GM21447 (cell line): ENCODE measurements around the gene FLOT1.

ENCODE experiments used
- ATAC-seq: cut with Tn5 transposase; IDR thresholded peaks from one replicate; pipeline ENCODE4 v1.9.1; 2021; ENCODE audit not compliant: unreplicated experiment

Gene FLOT1

DNA sequence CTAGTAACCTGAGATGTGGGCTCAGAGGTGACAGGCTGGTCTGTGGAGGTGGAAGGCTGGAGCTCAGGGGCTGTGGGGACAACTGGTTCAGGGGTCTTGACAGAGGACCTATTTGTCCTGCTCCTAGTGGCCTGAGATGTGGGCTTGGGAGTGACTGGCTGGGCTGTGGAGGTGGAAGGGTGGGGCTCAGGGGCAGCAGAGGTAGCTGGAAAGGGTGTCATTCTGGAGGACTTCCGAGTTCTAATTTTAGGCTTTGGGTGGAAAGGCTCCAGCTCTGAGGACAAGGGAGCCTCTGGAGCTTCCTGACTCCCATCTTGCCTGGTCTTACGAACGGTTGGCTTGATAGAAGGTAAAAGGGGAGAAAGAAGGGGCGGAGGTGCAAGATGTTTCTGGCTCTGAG is 36.9 kb downstream of the FLOT1 start:
- ATAC-seq = no peak

DNA sequence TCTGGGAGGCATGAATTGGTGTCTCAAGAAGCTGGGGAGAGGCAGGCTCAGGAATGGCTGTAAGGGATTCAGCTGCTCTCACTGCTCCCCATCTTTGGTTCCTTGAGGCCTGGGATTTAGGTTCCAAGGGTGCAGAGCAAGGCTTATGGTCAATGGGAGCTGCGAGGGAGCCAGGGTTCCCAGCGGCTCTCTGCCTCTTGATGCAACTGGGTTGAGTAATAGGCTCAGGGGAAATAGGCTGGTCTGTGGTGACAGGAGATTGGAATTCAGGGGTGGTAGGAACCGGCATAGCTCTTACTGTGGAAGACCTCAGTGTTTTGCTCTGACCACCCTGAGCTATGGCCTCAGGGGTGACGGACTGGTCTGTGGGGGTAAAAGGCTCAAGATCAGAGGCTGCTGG is 38.7 kb downstream of the FLOT1 start:
- no peak for ATAC-seq

DNA sequence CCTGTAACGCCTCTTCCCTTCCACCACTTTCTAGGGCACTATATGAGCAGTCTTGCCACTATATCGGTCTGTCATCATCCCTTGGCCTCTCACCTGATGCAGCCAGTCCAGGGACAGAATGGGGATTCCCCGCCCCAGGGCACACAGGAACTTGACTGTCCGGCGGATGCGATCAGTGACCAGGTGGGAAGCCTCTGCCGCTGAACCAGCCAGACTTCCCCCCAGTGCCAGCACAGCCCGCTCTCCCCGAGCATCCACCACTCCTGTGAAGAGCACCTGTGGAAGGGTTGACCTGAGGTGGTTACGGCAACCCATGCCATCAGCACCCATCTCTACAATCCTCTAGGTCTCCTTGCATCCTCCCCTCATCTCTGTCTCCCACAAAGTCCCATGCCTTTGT is 39.5 kb downstream of the FLOT1 start:
- ATAC-seq = no peak

DNA sequence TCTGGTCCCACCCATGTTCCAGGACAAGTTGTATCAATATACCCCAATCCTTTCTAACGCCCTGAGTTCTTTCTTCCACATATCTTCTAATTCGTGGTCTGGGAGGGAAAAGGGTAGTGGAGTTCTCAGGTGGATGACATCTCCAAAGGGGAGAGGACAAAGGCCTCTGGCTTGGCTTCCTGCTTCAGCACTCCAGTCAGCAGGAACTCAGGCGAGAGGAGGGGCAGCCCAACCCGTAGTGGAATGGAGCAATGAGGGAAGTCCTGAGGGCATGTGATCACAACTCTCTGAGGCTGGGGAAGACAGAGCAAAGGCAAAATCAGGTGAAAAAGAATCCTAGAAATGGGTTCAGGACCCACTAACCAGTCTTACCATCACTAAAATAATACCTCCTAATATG is 42.1 kb downstream of the FLOT1 start:
- no peak for ATAC-seq

DNA sequence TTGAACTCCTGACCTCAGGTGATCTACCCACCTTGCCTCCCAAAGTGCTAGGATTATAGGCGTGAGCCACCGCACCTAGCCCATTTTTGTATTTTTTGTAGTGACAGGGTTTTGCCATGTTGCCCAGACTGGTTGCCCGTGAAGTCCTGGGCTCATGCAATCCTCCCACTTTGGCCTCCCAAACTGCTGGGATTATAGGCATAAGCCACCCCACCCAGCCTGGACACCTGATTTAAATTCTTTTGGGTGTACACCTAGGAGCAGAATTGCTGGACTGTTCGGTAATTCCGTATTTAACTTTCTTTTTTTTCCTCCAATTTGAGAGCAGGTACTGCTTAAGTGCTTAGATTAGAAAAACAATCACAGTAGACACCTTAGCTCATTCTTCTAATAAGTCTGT is 46.1 kb downstream of the FLOT1 start:
- no peak for ATAC-seq

DNA sequence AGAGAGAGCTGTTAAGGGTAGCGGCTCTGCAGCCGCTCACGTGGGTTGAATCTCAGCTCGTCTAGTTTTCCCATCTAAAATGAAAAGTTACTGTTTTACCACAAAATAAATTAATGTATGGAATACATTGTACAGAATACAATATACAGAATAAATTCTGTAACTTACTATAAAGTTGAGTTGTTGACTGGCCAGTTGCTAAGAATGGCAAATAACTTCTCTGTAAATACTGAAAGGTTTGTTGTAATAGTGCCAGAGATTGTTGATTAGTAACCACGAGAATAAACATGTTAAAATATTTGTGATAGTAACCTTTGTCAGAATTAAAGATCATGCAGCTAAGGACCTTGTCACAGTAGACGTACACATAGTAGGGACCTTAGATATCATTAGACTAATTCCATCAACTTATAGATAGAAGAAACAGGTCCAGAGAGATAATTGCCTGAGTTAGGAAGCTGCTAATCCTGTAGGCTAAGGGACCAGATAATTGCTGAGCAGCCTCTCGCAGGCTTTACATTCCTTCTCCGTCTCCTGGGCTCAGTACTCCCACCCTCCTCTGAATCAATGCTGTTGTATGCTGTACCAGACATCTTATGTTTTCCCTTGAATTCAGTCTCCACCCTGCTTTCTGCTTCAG is 51.2 kb downstream of the FLOT1 start:
- no peak for ATAC-seq

DNA sequence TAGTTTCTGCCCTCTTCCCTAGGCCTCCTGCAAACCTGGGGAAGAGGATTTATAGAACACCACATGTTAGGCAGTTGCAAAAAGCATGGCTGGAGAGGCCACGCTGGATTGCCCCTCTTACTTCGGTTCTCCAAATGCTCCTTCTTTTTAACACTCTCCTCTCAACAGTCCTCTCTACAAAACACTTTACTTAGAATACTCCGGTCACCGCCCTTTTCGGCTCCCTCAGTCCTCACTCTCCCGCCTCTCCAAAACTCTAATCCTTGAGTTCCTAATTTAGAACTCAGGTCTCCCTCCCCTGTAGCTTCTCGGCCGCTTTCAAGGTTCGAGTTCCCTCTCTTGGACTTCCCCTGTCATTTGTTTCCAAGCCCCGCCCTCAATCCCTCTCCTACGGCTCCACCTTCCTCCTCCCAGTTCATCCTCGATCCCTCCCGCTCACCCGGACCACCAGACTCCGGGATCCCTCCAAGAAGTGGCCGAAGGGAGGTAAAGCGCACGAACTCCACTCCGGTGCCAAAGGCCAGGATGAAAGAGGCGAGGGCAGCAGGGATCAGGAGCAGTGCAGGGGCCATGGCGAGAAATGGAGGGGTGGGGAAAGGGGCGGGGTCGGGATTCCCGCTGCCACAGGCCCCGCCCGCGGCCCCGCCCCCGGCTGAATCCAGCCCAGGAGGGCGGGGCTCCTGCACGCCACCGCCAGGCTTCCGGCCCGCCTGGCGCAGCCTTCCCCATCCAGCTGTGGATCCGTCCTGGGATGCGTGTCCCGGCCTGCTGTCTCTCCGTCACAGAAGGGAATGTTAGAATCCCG is 51.9 kb downstream of the FLOT1 start, which contains the start of gene NRM:
NRM (minus strand) TSS at position 582 of the 805 bp plus-strand sequence; CDS start at position 572, 10 bp downstream.
- peak; percentile 20 for ATAC-seq

DNA sequence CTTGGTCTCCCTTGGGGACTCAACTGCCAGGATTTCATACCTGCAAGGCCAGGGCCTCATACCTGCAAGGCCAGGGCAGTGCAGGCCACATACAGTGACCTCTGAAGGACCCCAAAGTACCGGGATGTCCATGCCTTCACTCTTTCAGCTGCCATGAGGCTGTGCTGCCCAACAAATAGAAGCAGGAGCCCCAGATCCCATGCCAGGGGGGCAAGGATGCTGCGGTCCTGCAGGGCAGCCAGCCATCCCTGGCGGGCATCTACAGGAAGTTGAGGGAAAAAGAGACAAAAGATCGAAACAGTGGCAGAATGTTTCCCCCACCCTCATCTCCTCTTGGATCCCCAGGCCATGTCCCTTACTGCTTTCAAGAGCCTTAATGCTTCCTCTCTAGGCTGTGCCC is 52.5 kb downstream of the FLOT1 start:
- ATAC-seq = no peak

DNA sequence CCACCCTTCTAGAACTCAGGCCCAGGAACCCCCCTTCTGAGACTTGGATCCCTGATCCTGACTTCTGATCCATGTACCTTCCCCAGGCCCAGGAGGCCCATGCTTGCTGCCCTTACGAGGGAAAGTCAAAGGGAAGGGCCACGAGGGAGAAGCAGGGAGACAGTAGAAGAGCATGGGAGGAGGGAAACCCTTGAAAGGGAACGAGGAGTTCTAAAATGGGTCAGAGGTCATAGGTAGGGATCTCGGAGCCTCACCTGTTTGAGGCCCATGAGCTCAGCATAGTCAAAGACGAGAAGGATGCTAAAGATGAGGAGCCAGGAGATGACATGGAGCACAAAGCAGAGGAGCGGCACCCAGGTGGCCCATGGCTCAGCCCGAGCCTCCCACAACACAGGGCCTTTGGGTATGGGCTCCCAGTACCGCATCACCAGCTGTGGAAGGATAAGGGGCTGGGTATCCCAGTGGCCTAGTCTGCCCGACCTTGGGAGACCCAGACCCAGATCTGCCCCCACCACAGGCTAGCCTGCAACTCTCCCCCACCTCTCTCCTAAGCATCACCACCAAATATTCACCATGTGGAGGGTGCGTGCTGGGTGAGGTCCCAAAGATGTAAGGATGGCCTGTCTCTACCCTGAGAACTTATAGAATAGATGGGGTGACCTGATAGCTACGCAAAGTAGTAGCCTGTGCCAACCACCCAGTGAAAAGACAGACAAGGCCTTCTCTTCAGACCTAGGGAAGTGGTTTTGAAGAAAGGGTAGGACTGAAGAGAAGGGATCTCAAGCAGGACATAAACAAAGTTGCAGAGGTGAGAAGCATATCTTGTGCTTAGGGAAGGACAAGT is 53.2 kb downstream of the FLOT1 start:
- no peak for ATAC-seq

DNA sequence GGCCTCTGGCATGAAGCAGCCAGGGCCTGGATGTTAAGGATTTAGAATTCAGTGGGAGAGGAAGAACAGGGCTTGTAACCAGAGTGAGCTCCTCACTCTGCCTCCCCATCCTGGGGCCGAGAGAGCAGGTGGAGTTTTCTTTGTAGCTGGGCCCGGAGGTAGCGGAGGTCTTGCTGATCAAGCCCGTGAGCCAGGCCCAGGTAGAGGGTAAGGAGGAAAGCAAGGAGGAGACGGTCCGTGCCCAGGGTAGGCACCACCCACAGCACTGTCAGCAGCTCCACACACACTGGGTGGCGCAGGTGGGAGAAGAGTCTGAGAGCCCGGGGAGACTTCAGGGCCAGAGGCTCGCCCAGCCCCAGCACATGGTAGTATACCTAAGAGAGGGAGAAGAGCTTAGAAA is 53.9 kb downstream of the FLOT1 start:
- no peak for ATAC-seq

DNA sequence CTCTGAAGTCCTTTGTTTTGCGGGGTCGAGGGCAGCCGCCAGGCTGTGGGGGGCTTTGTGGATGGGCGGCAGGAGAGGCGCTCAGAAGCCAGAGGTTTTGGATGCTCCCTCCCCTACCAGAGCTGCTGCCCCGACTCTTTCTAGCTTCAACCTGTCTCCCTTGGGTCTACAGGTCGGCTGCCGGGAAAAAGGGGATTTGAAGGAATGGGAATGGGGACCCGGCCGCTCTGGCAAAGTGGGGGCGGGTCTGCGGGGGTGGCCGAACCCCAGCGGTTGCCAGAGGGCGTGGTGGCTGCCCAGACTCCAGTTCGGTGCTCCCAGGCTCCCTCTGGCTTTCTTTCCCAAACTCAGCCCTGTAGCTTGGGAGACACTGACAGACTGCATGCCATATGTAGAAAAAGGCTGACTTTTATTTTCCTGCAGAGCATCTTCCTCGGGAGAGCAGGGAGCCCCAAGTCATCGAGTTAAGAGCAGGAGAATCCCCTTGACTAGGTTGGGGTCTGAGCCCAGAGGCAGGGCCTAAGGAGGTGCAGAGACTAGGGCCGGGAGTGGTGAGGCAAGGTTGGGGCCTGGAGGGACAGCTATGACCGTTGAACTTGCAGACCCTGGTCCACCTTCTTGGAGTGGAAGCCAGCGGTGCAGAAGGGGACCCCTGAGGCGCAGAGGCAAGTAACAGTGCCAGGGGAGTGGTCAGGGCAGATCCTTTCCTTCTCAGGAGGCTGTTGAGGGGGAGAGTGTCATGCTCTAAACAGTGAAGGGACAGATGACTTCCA is 54.6 kb downstream of the FLOT1 start:
- ATAC-seq = no peak

DNA sequence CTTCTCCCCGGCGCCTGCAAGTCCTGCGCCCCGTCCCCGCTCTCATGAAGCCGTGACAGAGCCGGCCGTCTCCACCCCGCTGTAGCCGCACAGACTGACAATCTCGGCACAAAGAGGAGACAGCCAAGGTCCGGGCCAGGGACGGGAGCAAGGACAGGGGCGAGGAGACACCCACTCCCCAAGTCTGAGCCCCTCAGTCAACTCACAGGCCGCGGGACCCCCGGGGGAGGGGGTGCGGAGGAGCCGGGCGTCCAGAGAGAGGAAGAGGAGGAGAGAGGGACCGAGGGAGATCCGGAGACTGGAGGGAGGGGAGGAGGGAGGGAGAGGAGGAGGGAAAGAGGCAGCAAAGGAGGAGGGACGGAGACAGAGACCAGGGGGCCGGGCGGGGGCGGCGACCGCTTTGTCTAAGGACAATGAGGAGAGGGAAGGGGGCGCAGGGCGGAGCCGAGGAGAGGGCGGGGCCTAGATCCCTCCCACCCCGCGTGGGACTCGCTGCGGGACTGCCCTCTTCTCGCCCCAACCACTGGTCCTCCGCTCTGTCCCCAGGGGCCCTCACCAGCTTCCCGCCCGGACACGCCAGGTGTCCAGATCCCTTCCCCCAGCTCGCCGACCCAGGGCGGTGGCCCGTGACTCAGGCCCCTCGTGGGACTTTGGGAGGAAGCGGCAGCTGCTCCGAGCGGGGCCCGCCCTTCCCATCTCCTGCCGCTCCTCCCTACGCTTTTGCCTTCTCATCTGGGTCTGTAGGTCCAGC is 55.4 kb downstream of the FLOT1 start:
- ATAC-seq = peak; percentile 41

DNA sequence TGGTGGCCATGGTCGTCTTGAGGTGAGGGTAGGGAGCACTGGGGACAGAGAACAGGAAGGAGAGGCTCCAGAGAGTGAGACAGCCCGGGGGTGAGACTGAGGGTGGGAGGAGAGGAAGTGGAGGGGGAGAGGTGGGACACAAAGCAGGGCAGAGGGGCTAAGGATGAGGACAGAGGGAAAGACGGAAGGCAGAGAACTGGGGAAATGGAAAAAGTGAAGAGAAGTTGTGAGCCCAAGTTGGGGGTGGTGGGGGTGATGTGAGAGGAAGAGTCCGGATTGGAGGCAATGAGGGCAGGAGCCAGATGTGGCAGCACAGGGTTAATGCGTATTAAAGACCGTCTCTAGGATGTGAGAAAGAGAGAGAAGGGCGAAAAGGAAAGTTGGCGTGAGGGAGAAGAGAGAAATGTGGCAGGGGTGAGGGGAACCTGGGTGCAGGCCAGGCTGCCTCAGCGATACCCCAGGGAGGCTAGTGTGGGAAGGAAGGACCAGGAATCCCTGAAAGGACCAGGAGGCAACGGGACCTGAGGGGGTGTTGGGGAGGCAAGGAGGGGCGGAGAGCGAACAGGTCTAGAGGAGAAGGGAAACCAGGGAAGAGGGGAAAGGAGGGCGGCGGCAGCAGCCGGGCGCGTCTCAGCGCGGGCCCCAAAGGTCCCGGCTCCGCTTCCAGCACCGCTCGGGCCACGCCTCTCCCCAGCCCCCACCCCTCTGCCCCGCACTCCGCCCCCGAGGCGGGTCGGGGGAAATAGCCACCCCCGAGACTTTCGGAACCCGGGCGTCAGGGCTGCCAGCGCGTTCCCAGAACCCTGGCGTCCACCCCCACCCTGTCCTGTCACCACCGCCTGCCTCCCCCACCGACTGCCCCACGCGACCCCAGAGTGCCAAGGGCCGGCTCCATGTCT is 56.2 kb downstream of the FLOT1 start, which contains the start of gene PPP1R18:
PPP1R18 (minus strand) TSS at position 637 of the 899 bp plus-strand sequence; CDS start at position 10, 627 bp downstream.
- ATAC-seq = no peak

DNA sequence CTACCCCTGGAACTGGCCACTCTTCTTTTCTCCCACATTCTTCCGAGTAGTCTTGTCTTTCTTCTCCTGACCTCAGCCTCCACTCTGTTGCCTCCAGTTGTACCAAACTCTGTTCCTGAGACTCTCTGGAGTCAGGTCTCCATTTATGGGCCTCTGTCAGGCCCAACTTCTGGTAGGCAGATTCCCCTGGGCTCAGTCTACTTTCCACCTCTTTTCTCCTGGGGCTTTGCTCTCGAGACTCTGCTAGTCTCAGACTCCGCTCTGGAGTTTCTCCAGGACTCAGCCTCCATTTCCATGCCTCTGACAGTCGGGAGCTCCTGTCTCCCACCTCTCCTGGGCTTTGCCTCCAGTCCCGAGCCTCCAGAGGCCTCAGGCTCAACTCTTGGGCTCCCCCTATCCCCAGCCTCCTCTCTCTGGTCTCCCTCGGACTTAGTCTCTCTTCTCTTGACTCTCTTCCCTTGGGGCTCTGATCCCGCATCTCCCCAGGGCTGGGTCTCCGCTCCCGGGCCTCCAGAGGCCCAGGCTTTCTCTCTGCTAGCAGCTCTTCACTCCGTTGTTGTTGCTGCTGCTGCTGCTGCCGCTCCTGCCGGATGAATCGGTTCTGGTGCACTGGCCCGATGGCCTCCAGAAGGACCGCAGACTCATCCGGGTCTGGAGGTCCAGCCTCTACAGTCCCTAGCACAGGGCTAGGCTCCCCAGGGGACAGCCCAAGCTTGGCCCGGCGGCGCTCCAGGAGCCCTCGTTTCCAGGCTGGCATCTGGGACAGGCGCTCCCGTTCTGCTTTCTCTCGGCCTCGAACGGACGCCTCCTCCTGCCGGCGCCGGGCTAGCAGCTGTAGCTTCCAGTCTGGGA is 57.1 kb downstream of the FLOT1 start:
- ATAC-seq = no peak

DNA sequence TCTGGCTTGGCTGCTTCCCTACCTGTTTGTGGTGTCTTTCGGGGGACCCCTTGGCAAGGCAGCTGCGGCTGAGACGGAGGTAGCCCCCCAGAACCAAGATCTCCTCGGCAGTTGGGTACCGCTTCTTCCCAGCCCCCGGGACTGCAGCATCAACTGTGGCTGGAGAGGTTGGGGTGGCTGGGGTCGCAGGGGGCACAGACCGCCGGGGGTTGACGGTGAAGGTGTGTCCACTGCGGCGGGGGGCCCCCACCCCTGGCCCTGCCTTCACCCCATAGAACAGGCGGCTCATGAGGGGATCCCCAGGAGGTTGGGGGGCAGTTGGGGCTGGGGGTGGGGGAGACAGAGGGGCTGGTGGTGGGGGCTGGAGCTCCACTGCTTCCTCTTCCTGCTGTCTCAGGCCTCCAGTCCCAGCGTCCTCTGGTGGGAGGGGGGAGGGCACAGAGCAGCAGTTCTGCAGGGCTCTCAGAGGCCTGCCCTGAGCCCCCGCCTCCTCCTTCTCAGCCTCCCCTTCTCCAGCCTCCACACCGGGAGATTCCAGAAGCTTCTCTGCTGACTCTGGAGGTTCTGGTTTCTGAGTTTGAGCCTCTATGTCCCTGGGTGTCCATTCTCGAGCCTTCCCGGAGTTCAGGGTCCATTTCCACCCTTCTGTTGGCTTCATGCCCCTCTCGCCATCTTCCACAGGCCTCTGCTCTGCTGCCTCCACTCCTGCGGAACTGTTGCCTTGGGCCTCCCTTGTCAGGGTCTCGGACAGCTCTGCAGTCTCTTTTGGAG is 57.9 kb downstream of the FLOT1 start:
- no peak for ATAC-seq

DNA sequence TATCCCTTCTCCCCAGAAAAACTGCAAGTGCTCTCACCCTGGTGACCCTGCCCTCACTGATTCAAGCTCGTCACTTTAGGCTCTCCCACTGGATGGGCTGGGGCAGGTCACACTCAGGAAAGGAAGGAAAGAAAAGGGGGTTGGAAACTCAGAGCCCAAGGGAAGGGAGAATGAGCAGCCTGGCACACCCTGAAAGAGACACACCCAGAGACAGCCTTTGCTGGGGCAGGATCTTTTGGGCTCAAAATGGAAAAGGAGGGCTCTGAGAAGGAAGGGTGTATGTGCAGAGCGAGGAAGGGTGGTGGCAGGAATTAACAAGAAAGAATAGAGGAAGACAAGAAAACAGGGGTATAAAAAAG is 58.5 kb downstream of the FLOT1 start:
- ATAC-seq = no peak

DNA sequence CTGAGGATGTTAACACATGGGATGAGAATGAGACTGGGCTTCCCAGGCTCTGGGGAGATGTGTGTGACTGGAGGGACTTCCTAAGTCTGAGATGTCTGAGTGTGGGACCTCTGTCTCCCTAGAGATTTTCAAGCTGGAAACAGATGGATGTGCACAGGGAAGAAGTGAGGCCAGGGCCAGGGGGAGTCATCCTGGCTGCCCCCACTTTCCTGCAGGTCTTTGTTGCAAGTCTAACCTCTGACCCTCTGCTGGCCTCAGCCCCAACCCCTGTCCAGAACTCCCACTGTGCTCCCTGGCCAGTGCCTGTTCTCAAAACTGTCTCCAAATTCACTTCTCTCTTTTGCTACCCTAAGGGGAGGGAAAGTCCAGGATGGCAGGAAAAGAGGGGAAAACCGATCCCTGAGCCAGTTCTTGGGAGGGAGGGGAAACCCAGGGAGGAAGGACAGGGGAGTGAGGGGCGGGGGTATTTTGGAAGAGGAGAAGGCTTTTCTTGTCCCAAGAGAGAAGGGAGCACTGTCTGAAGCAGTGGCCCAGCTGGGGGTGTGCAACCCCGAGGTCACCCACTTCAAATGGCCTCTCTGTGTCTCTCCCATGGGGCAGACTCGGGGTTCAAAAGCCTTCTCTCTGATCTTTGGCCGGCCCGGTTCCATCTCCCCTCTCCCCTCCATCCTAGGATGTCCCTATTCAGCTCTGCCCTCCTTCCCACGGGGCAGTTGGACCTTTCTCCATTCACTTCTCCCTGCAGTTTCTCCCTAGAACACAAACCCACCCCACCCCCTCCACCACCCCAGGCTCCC is 59.1 kb downstream of the FLOT1 start:
- no peak for ATAC-seq
